Stimulated activated CD8-positive, alpha-beta memory T cell treated with anti-CD3 and anti-CD28 coated beads, Interleukin-15, amount 100 ng/mL, for 48 hours (primary cell): ENCODE data around the gene SPTA1.

Source experiments
- DNase-seq, 2 donors: peaks; one replicate each; pipeline ENCODE4 v3.0.0-alpha.2; 2020; ENCODE audit warnings: low read depth in 2 of 2

The SPTA1 gene

DNA sequence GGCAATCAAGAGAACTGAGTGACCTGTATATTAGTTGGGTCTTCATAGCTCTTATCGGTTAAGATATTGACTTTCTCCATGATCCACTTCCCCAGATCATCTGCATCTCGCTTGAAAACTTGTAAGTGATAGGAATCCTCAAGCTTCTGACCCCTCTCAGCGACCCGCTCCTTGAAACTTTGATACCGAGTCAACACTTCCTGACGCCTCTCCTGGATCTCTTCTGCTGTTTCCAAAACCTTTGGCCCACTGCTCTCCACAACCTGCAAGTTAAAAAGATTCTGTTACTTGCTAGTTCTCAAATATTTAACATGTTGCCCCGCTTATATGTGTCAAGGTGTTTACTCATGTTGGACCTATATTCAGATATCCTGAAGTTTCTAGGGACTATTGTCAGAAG, 1.4 kb downstream of the SPTA1 start:
- DNase-seq, result no peak

DNA sequence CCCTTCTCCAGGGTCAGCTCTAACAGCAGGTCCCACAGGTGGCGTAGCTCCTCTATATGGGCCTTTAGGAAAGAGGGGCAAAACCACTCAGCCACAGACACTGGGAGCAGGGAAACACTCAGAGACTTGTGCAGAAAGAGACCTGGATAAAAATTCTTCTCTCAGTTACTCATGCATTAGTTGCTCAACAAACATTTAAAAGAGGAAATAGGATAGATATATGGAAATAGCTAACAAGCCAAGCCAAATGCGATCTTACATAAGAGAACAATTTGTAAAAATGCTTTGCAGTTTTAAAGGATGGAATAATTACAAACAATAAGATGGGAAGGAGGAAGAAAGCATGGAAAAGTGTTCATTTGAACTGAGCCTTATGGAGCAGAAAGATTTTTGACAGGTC, 4.9 kb downstream of the SPTA1 start:
- no peak for DNase-seq

DNA sequence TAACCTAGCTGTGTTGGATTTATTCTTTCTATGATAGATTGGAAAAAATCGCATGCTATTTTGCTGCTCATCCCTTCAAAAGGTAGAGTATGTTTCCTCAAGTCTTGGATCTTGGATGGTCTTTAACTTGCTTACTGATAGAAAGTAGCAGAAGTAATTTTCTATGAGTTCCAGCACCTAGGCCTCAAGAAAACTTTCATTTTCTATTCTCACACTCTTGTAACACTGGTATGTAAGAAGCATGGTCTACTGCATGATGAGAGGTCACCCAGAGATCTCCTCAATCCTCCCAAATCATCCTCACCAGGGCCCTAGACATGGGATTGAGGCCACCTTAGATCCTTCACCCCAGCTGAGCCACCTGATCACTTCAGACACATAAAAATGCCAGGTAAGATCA, 7.2 kb downstream of the SPTA1 start:
- DNase-seq, result no peak

DNA sequence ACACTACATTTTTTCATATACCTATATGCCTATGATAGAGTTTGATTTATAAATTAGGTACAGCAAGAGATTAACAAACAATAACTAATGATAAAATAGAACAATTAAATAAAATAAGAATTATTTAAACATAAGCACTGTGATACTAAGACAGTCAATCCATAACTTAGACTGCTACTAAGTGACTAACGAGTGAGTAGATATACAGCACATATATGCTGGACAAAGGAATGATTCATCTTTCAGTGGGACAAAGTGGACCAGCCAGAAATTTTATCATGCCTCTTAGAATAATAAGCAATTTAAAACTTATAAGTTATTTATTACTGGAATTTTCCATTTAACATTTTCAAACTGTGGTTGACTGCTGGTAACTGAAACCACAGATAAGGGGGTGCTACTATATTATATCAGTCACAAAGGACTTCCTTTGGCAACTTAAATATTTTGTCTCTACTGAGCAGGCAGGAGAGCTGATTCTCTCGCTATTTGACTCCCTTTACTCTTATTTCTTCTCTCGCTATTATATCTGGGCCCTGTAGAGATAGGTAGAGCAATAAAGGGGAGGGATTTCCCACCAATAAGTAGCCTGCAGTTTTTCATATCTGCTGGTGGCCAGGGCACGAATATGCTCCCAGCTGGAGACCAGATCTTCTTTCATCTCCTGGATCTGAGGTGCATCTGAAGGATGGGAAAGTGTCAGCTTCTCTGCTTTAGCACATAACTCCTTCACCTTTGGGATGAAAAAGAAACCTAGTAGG, 10.8 kb downstream of the SPTA1 start:
- DNase-seq, result no peak

GRCh38 chr1:158674302-158674701, 12.2 kb downstream of the SPTA1 start:
- no peak for DNase-seq

DNA sequence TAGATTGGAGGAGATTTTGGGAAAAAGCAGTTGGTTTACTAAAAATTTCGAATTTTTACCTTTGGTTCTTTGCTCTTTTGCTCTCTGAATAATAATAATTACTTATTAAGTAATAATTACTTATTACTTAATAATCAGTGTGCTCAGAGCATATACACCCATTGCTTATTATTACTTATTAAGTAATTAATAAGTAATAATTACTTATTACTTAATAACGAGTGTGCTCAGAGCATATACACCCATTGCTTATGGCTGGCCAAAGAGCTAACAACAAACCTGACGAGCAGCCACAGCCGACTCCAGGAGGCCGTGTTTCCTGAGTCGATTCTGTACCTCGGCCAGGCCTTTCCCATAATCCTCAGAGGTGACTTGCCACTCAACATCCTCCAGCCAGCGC, 20.5 kb downstream of the SPTA1 start:
- no peak for DNase-seq

DNA sequence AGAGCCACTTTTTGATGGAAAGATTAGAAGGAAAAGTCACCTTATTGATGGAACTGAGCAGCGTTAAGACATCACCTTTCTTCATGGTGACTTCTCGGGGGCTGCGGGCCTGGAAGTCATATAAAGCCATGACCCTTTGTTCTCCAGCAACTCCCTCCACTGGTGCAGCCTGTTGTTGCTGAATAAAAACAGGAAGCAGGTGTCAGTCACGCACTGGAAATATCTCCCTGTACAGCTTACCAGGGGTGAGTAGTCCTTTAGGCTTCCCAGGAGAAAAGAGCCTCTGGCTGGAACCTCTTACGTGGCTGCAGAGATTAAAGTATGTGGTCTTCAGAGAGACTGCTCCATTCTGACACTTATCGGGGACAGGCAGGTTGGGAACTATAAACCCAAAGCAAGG, 31.9 kb downstream of the SPTA1 start:
- no peak for DNase-seq

- no peak for DNase-seq
These were observed 32.4 kb downstream of the SPTA1 start for GRCh38 chr1:158654086-158654485.

DNA sequence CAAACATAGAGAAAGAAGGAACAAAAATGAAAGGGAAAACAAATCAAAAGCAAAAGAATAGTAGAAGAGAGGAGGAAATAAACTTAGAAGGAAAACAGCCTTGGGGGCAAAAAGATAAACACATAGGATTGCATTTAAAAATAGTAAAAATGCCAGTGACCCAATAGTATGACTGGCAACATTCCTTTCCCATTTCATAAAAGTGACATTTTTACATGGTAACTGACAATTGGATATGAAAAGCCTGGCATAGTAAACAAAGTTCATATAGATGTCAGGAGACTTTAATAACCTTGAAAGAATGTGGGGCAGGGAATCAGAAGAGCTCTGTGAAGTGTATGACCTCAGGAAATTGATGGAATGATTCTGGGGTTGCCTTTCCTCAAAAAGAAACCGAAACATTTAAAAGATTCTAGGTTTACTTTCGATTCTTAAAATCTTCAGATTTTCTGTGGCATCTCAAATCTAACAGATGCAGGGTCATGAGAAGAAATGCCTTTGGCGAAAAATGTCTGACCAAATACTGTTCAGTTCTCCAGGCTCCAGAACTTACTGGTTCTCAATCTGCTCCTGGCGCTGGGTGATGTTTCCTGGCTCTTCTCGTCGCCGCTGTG, 33.7 kb downstream of the SPTA1 start:
- DNase-seq, result no peak

GRCh38 chr1:158649052-158649451, 37.5 kb downstream of the SPTA1 start:
- no peak for DNase-seq

- no peak for DNase-seq
These were observed 40.0 kb downstream of the SPTA1 start for GRCh38 chr1:158646465-158646864.

- no peak for DNase-seq
These were observed 42.1 kb downstream of the SPTA1 start for GRCh38 chr1:158644449-158644848.

DNA sequence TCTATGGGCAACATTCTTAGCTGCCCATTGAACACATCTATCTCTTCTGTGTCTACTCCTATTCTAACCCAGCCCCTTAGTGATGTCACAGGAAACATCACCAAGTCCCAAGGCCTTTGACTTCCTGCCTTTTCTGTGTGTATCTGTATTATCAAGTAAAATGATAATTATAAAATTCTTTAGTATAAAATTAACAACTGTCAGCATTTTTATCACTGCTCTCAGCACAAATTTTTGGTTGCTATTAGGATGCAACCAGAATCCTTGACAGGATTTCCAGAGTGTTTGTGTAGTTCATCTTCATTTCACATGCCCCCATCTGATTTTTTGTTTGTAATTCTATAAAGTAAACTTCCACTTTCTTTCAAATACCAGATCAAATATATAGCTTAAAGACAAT, 47.6 kb downstream of the SPTA1 start:
- DNase-seq, result no peak

- DNase-seq, result no peak
These were observed 48.4 kb downstream of the SPTA1 start for GRCh38 chr1:158638146-158638545.

- DNase-seq, result no peak
These were observed 72.8 kb downstream of the SPTA1 start for GRCh38 chr1:158613764-158614163.

- no peak for DNase-seq
These were observed 74.6 kb downstream of the SPTA1 start for GRCh38 chr1:158611916-158612315.

DNA sequence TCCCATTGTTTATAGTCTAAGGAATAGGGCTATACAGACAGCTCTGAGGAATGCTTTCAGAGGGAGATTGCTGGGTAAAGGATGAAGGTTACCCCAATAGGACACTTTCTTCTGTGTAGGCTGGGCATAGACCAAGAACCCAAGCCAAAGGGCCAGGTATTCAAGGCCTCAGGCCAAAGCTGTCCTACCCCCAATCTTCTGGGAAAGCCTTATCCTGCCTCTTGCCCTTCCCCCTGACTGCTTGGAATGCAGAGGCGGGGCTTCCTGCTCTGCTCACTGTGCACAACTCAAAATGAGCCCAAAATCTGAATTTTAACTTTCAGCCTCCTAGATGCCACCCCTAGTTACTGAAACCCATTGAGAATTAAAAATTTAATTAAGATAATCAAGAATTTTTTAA, 79.2 kb downstream of the SPTA1 start:
- DNase-seq, result no peak

- DNase-seq, result no peak
These were observed 81.5 kb downstream of the SPTA1 start, which contains the start of gene OR10Z1 for GRCh38 chr1:158604968-158605367. Gene OR10Z1, plus strand, starts transcription at chr1:158605268. Its CDS starts 1,171 bp downstream, at chr1:158606439.

DNA sequence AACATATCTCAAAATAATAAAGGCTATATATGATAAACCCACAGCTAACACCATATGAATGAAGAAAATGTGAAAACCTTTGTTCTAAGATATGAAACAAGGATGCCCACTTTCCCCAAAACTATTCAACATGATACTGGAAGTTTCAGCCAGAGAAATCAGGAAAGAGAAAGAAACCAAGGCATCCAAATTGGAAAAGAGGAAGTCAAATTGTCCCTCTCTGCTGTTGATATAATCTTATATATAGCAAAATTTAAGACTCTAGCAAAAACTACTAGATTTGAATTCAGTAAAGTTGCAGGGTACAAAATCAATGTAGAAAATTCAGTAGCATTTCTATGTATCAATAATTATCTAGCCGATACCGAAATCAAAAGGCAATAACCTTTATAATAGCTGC, 85.8 kb downstream of the SPTA1 start:
- no peak for DNase-seq

GRCh38 chr1:158586942-158587341, 99.6 kb downstream of the SPTA1 start:
- no peak for DNase-seq

GRCh38 chr1:158583962-158584361, 102.6 kb downstream of the SPTA1 start:
- DNase-seq, result no peak

- no peak for DNase-seq
These were observed 106.8 kb downstream of the SPTA1 start, which contains the start of gene OR10X1 for GRCh38 chr1:158579733-158580132. Gene OR10X1, minus strand, starts transcription at chr1:158579899. Its CDS starts 0 bp downstream, at chr1:158579899.

DNA sequence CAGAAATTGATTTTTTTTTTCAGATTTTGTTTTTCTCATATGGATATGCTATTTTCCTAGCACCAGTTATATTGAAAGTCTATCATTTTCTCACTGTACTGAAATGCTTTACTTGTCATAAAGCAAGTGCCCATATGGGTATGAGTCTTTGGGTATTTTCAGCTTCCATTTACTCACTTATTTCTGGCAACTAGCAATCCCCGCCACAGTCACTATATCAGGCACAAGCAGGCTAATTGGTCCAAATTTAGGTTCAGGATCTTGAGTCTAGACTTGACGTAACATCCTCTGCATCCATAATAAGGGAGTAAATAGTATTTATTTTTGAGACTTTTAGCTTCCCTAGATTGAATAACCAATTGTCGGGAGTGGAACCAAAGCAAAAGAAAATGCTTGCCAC, 109.0 kb downstream of the SPTA1 start:
- no peak for DNase-seq
